ENCODE measurements around the gene MEX3D.
"Not testable (repeated sequence)": the region's sequence is repeated elsewhere in the genome, so short reads cannot be mapped to it uniquely, and the experiment has no call there.

The MEX3D gene

GRCh38 chr19:1570836-1571235 lies 2.7 kb upstream of the MEX3D start:
- no peak for DNase-seq

DNA sequence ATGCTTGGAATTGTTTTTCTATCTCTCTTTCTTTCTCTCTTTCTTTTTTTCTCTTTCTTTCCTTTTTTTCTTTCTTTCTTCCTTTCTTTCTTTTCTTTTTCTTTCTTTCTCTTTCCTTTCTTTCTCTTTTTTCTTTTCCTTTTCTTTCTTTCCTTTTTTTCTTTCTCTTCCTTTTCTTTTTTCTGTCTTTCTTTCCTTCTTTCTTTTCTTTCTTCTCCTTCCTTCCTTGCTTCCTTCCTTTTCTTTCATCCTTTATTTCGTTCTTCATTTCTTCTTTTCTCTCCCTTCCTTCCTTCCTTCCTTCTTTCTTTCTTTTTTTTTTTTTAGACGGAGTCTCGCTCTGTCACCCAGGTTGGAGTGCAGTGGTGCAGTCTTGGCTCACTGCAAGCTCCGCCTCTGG lies 1.9 kb upstream of the MEX3D start:
- DNase-seq: no peak

GRCh38 chr19:1567848-1568227 lies 287 bp downstream of the MEX3D start:
- DNase-seq: no peak

GRCh38 chr19:1567116-1567847 lies 843 bp downstream of the MEX3D start:
- no peak for DNase-seq

DNA sequence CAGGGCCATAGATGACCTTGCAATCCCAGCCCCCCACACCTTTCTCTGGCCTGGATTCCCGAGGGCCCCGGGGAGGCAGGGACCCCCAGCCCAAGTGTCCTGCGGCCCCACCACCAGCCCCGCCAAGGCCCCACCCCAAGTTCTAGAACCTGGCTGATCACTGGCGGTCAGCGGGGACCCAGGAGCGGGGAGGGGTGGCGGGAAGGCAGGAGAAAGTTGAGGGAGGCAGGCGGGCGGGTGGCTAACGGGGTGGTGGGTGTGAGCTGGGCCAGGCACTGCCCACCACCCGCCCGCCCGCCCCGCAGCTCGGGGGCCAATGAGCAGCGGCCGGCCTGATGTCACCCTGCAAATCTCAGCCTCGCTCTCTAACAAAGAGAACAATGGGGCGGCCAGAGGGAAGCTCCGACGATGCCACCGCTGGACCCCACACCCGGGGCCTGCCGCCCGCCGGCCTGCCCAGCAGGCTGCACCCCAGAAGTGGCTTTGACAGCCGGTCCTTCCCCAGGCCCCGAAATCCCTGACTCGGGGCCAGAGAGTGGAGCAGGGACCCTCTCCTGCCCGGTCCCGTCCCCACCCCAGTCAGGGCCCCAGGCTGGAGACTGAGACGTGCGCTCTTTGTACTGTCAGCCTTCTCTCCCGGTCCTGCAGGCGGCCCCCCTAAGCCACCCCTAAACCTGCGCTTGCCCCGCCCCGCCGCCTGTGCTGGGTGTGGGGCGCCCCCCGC lies 1.6 kb downstream of the MEX3D start:
- DNase-seq: peak; percentile 79

GRCh38 chr19:1563251-1563650 lies 4.9 kb downstream of the MEX3D start:
- no peak for DNase-seq

DNA sequence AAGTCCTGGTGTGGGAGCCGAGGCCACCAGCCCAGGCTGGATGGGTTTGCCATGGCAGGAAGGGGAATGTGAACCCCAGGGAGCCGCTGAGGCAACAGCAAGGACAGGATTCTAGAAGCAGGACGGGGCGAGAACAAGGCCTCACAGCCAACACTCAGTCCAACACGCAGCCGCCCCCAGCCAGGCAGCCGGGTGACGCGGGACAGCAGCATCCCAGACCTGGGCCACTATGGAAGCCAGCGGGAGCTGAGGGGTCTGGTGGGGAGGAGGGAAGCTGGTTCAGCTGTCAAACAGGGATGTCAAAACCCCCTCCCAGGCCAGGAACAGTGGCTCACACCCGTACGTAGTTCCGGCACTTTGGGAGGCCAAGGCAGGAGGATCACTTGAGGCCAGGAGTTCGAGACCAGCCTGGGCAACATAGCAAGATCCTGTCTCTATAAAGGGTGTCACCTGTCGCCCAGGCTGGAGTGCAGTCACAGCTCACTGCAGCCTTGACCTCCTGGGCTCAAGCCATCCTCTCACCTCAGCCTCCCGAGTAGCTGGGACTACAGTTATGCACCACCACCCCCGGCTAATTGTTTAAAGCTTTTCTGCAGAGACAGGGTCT lies 6.8 kb downstream of the MEX3D start:
- no peak for DNase-seq

- no peak for DNase-seq
Observed at GRCh38 chr19:1560286-1560882, 7.7 kb downstream of the MEX3D start.

DNA sequence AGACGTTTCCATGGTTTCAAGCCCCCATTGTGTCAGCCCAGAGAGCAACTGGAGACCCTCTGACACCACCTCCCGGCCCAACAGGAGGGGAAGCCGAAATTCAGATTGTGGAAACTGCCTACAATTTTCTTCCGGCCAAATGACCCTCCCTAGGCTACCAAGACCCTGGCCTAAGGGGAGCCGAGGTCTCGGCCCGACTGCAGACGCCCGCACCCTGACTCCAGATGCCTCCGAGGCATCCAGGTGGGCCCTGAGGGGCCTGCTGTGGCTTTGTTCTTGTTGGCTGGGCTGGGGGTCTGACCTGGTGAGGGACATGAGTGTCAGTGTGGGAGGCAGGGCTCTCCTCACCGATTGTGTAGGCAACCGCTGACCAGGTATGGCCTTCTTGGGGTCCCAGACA lies 9.6 kb downstream of the MEX3D start:
- no peak for DNase-seq

- DNase-seq: no peak
Observed at GRCh38 chr19:1556390-1557070, 11.6 kb downstream of the MEX3D start.

- no peak for DNase-seq
Observed at GRCh38 chr19:1555487-1556389, 12.4 kb downstream of the MEX3D start.

DNA sequence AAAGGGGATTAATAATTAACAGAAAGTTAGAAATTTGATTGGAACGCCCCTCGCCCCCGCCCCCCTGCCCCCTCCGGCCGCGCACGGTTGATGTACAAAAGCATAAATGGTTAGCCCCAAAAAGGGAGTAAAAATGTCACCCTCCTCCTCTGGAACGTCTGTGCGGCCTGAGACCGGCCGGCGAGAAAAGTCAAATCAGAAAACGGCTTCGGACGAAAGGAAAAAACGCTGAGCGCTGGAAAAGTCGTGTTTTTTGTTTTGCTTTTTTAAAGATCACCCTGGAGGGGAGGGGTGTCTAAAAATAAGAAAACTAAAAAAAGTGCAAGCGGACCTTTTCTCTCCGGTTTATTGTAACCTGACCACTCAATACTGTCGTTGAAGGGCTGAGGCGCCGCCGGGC lies 13.2 kb downstream of the MEX3D start:
- no peak for DNase-seq

- DNase-seq: no peak
Observed at GRCh38 chr19:1553415-1553814, 14.7 kb downstream of the MEX3D start.

DNA sequence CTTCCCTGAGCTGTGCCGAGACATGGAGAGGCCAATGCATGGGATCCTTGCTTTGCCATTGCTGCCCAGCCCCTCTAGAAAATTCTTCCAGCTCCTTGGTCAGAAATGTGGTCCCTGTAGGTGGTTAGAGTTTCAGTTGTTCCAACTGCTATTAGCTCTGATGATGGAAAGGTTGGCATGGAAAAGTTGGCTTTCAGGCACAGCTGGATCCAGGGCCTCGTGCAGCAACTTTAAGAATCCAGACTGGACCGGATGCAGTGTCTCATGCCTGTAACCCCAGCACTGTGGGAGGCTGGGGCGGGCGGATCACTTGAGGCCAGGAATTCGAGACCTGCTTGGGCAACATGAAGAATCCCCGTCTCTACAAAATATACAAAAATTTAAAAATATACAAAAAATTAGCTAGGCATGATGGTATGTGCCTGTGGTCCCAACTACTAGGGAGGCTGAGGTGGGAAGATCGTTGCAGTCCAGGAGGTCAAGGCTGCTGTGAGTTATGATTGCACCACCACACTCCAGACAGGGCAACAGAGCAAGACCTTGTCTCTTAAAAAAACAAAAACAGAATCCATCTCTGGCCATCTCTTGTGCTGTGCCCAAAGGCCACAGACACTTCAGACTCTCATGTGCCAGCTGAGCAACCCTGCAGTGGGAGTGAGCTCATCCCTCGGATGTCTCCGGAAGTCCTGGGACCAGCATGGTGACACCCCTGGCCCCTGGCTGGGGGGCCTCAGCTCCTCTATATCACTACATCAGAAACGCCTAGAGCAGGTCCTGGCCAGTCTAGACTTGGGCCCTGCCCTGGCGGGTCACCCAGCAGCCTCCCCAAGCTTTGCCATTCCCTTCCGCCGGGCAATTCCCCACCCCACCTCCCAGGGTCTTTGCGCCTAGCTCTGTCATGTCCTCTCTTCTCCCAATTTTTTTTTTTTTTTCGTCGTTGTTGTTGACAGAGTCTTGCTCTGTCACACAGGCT lies 16.8 kb downstream of the MEX3D start:
- no peak for DNase-seq

GRCh38 chr19:1549332-1549945 lies 18.7 kb downstream of the MEX3D start:
- DNase-seq: no peak

- no peak for DNase-seq
Observed at GRCh38 chr19:1540365-1540925, 27.7 kb downstream of the MEX3D start.

DNA sequence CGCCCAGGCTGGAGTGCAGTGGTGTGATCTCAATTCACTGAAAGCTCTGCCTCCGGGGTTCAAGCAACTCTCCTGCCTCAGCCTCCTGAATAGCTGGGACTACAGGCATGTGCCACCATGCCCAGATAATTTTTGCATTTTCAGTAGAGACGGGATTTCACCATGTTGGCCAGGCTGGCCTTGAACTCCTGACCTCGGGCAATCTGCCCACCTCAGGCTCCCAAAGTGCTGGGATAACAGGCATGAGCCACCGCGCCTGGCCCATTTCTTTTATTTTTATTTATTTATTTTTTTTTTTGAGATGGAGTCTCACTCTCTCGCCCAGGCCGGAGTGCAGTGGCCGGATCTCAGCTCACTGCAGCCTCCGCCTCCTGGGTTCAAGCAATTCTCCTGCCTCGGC lies 28.4 kb downstream of the MEX3D start:
- DNase-seq: not testable (repeated sequence)

GRCh38 chr19:1538978-1539377 lies 29.1 kb downstream of the MEX3D start:
- DNase-seq: no peak

- not testable (repeated sequence) for DNase-seq
Observed at GRCh38 chr19:1535699-1536098, 32.4 kb downstream of the MEX3D start.

DNA sequence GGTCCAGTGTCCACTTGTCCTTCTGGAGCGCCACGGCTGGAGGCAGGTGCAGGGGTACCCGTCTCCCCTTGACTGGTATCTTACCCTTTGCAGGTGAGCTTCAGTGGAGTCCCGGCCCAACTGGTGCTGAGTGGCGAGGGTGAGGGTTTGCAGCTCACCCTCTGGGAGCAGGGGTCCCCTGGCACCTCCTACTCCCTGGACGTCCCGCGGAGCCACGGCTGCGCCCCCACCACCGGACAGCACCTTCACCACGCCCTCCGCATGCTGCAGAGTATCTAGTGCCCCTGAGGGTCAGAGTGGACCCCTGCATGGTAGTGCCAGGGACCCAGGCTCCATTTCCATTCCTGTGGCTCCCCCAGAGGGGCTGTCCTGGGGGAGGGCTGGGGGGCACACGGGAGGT lies 33.2 kb downstream of the MEX3D start:
- DNase-seq: no peak
